K562 (cell line): ENCODE results near the gene KLF2. TPM values are rescaled to one million over a fixed set of nuclear protein-coding genes. Genes with fewer than 3 reads are reported as not detected.

Source experiments
- ADNP ChIP-seq: fragments of 200-800 bp; sonication (Bioruptor generic); IDR thresholded peaks from 2 replicates; pipeline ENCODE4 v1.6.1; 2016; ENCODE audit warnings: missing genetic modification characterization, missing compliant biosample characterization
- BCOR ChIP-seq: fragments of 450-650 bp; IDR thresholded peaks from 2 replicates; pipeline ENCODE4 v1.6.1; 2016
- BDP1 ChIP-seq: IDR thresholded peaks from 3 replicates; pipeline ENCODE4 v1.6.1; 2011; ENCODE audit not compliant: insufficient read length, insufficient read depth
- CTBP1 ChIP-seq: fragments of 450-650 bp; IDR thresholded peaks from 2 replicates; pipeline ENCODE4 v1.6.1; 2016; ENCODE audit warnings: borderline replicate concordance
- HDAC2 ChIP-seq: fragments of 450-650 bp; IDR thresholded peaks from 2 replicates; pipeline ENCODE4 v1.6.1; 2016; ENCODE audit warnings: mild to moderate bottlenecking
- IRF1 ChIP-seq: sonication (generic); formaldehyde crosslinking; IDR thresholded peaks from 2 replicates; pipeline ENCODE4 v1.8.0; 2022; ENCODE audit warnings: missing genetic modification reagents, mild to moderate bottlenecking, borderline replicate concordance
- JUN ChIP-seq, 2 experiments: sonication (generic) in 1 of 2; formaldehyde crosslinking in 1 of 2; IDR thresholded peaks; 2 replicates each; pipeline versions ENCODE4 v1.6.1 to v1.8.0; 2012 to 2022; ENCODE audit warnings: borderline replicate concordance in 2 of 2, mild to moderate bottlenecking in 2 of 2, improper control_type of control experiment in 1 of 2, low read depth in 1 of 2, low read length in 1 of 2, missing genetic modification reagents in 1 of 2
- JUND ChIP-seq, 2 experiments: IDR thresholded peaks; 2 replicates in 1 of 2; 3 replicates in 1 of 2; pipeline ENCODE4 v1.6.1; 2011; ENCODE audit warnings: borderline replicate concordance in 2 of 2, low read depth in 2 of 2, low read length in 2 of 2, improper control_type of control experiment in 1 of 2, missing biosample characterization in 1 of 2, missing genetic modification characterization in 1 of 2, missing genetic modification reagents in 1 of 2
- KDM1A ChIP-seq, 2 experiments: fragments of 450-650 bp; IDR thresholded peaks; 2 replicates each; pipeline ENCODE4 v1.6.1; 2016; ENCODE audit warnings: mild to moderate bottlenecking in 2 of 2
- KDM2B ChIP-seq: fragments of 250-450 bp; sonication (Bioruptor Pico); IDR thresholded peaks from 2 replicates; pipeline ENCODE4 v1.8.0; 2021; ENCODE audit warnings: mild to moderate bottlenecking, moderate library complexity
- KLF16 ChIP-seq: IDR thresholded peaks from 2 replicates; pipeline ENCODE4 v1.6.1; 2016; ENCODE audit warnings: antibody characterized with exemption
- MAFF ChIP-seq: IDR thresholded peaks from 2 replicates; pipeline ENCODE4 v1.6.1; 2012; ENCODE audit warnings: low read length, improper control_type of control experiment
- MYC ChIP-seq, 2 experiments: fragments of 250-450 bp in 1 of 2; sonication (Bioruptor Pico) in 1 of 2; IDR thresholded peaks; 2 replicates each; pipeline versions ENCODE4 v1.5.1 to v1.6.1; 2012 to 2021; ENCODE audit warnings: low read depth in 2 of 2, borderline replicate concordance in 1 of 2, improper control_type of control experiment in 1 of 2, low read length in 1 of 2, mild to moderate bottlenecking in 1 of 2, moderate library complexity in 1 of 2
- PHF20 ChIP-seq: fragments of 450-650 bp; IDR thresholded peaks from 2 replicates; pipeline ENCODE4 v1.6.1; 2018; ENCODE audit not compliant: partially characterized antibody
- RBFOX2 ChIP-seq: fragments of 200-400 bp; formaldehyde crosslinking; IDR thresholded peaks from 2 replicates; pipeline ENCODE4 v1.6.1; 2017; ENCODE audit warnings: low read depth, mild to moderate bottlenecking, low read length, moderate library complexity
- SMAD4 ChIP-seq: fragments of 250-450 bp; sonication (Bioruptor Pico); conservative IDR thresholded peaks from 2 replicates; pipeline ENCODE4 v1.8.0; 2021; ENCODE audit warnings: inconsistent platforms, mild to moderate bottlenecking, moderate library complexity
- SMARCC2 ChIP-seq: fragments of 450-650 bp; IDR thresholded peaks from 2 replicates; pipeline ENCODE4 v1.6.1; 2017; ENCODE audit warnings: antibody characterized with exemption, moderate library complexity, mild to moderate bottlenecking, low read depth
- SPI1 ChIP-seq: IDR thresholded peaks from 2 replicates; pipeline ENCODE4 v1.6.1; 2011; ENCODE audit warnings: low read depth, low read length, control low read depth, borderline replicate concordance
- SRF ChIP-seq, 2 experiments: fragments of 250-450, 450-650 bp in 1 of 2; sonication (Bioruptor Pico) in 1 of 2; sonication (generic) in 1 of 2; formaldehyde crosslinking; IDR thresholded peaks; 2 replicates each; pipeline versions ENCODE4 v1.5.0 to v1.5.1; 2020 to 2022; ENCODE audit warnings: mild to moderate bottlenecking in 1 of 2, missing genetic modification reagents in 1 of 2
- SRSF9 ChIP-seq: fragments of 200-400 bp; formaldehyde crosslinking; IDR thresholded peaks from 2 replicates; pipeline ENCODE4 v1.6.1; 2017; ENCODE audit warnings: low read depth, low read length, borderline replicate concordance
- TEAD2 ChIP-seq: fragments of 450-650 bp; IDR thresholded peaks from 2 replicates; pipeline ENCODE4 v1.6.1; 2016; ENCODE audit warnings: missing genetic modification characterization, control low read depth, missing compliant biosample characterization
- ZBTB17 ChIP-seq: fragments of 450-650 bp; formaldehyde crosslinking; IDR thresholded peaks from 2 replicates; pipeline ENCODE4 v1.4.0; 2020; ENCODE audit warnings: mild to moderate bottlenecking
- ZBTB43 ChIP-seq: sonication (generic); formaldehyde crosslinking; IDR thresholded peaks from 2 replicates; pipeline ENCODE4 v1.8.0; 2023; ENCODE audit warnings: mild to moderate bottlenecking, missing genetic modification reagents
- ZFP91 ChIP-seq: sonication (generic); formaldehyde crosslinking; IDR thresholded peaks from 2 replicates; pipeline ENCODE4 v1.8.0; 2022; ENCODE audit warnings: mild to moderate bottlenecking, missing genetic modification reagents
- ZNF133 ChIP-seq: fragments of 250-450 bp; sonication (Bioruptor Pico); IDR thresholded peaks from 2 replicates; pipeline ENCODE4 v1.4.0; 2020; ENCODE audit warnings: mild to moderate bottlenecking
- ZNF212 ChIP-seq: fragments of 450-650 bp; formaldehyde crosslinking; IDR thresholded peaks from 2 replicates; pipeline ENCODE4 v1.4.0; 2020; ENCODE audit warnings: mild to moderate bottlenecking
- ZNF778 ChIP-seq: fragments of 450-650 bp; formaldehyde crosslinking; IDR thresholded peaks from 2 replicates; pipeline ENCODE4 v1.4.0; 2020; ENCODE audit warnings: mild to moderate bottlenecking, moderate library complexity
- ZNF785 ChIP-seq: fragments of 250-450 bp; sonication (Bioruptor Pico); IDR thresholded peaks from 2 replicates; pipeline ENCODE4 v1.4.0; 2020; ENCODE audit warnings: mild to moderate bottlenecking
- polyA plus RNA-seq, 8 experiments: library from polyadenylated mRNA; depleted of rRNA in 4 of 8; stranded (reverse) in 5 of 8; unstranded in 3 of 8; fragments of >200 nt; fragmentation: Nextera tagmentation in 2 of 8; fragmentation: Illumina TruSeq in 1 of 8; extraction: Ambion mirVana in 2 of 8; extraction: Trizol in 1 of 8; gene quantifications; 2 replicates each; pipeline versions ENCODE4 v1.2.1 to v1.2.3, GENCODE V29; 2011 to 2014; ENCODE audit warnings: inconsistent platforms in 1 of 8, missing spikeins in 1 of 8
- total RNA-seq, 7 experiments: library from RNA; depleted of rRNA in 6 of 7; stranded (reverse); fragments of >200 nt in 6 of 7; fragmentation: Illumina TruSeq in 2 of 7; extraction: Trizol in 2 of 7; gene quantifications; 2 replicates each; pipeline versions ENCODE4 v1.2.1 to v1.2.3, GENCODE V29; 2011 to 2021; ENCODE audit warnings: low replicate concordance in 1 of 7

KLF2 gene
- total and polyA plus RNA-seq, 9 of the 15 experiments (the other 6 are each of a cell fraction or from before 2014, with no cell fraction given) = 0.07 to 0.71 TPM; not detected in 7

GRCh38 chr19:16288544-16288943, 36.1 kb upstream of the KLF2 start (continued):
- TF ChIP-seq ZBTB17 (no peak), SRSF9 (no peak), ZNF778 (CRISPR knock-in tag) (no peak), RBFOX2 (no peak), IRF1 (CRISPR knock-in tag) (no peak), SMARCC2 (no peak), KDM2B (no peak), SMAD4 (CRISPR knock-in tag) (no peak), ZNF133 (CRISPR knock-in tag) (no peak), BCOR (peak; percentile 63), ADNP (tag) (peak; percentile 51; the same call in 1 of the 2 replicates), MAFF (no peak), ZBTB43 (CRISPR knock-in tag) (no peak), PHF20 (no peak), TEAD2 (tag) (no peak), CTBP1 (no peak), ZNF212 (CRISPR knock-in tag) (no peak), JUN (IDR thresholded peaks at IDR 0.05; ENCODE audit: borderline replicate concordance, low read depth, low read length) (no peak), JUN (CRISPR knock-in tag; IDR thresholded peaks at IDR 0.05; ENCODE audit: borderline replicate concordance) (no peak), ZFP91 (CRISPR knock-in tag) (no peak), SRF (CRISPR knock-in tag; IDR thresholded peaks at IDR 0.05) (no peak), MYC (IDR thresholded peaks at IDR 0.05; ENCODE audit: low read depth, low read length) (0 out of 2 replicates have a peak, but pooled peaks have one; percentile 19), MYC (CRISPR knock-in tag; IDR thresholded peaks at IDR 0.05; ENCODE audit: borderline replicate concordance, low read depth) (no peak), HDAC2 (peak; percentile 38; the same call in 1 of the 2 replicates), ZNF785 (no peak), SPI1 (no peak), JUND (IDR thresholded peaks at IDR 0.05; ENCODE audit: borderline replicate concordance, low read depth, low read length) (no peak), JUND (tag; IDR thresholded peaks at IDR 0.05; ENCODE audit: borderline replicate concordance, low read depth, low read length) (no peak), KDM1A (IDR thresholded peaks at IDR 0.05) (peak; percentile 45 to 68; a peak in 3 of 4 replicates), BDP1 (no peak), KLF16 (no peak)
